Measurements from ENCODE around the gene AGMAT.

GRCh38 chr1:15623435-15623834 is 38.6 kb upstream of the AGMAT start:
- no peak for TF ChIP-seq ARNTL (CRISPR knock-in tag; IDR thresholded peaks at IDR 0.05; ENCODE audit: borderline replicate concordance, low read depth)
- TF ChIP-seq ZC3H10 (CRISPR knock-in tag; IDR thresholded peaks at IDR 0.05): no peak
- TF ChIP-seq CREB5 (CRISPR knock-in tag; IDR thresholded peaks at IDR 0.05; ENCODE audit: low read depth): no peak
- no peak for TF ChIP-seq SNAI2 (CRISPR knock-in tag; IDR thresholded peaks at IDR 0.05)

Measured in SK-N-SH treated with all-trans-retinoic acid at 6 μM for 48 hours (cell line).